WTC11 (cell line): ENCODE results near the gene PCSK7. TPM values are rescaled to one million over a fixed set of nuclear protein-coding genes. Genes with fewer than 3 reads are reported as not detected.

Experiments
- ATAC-seq: fragments of 200-7000 bp; cut with Tn5 transposase; 2 replicates; pipeline ENCODE4 v1.10.0; 2021; ENCODE audit warnings: mild to moderate bottlenecking, moderate library complexity
- CTCF ChIA-PET: fragments of 300-600 bp; sonication (Branson Sonifier 250); formaldehyde crosslinking; loops from one replicate; lab custom pipeline; 2021; ENCODE audit warnings: antibody characterized with exemption; lab: Charles Lee
- POLR2A ChIA-PET: fragments of 350-600 bp; sonication (Branson Sonifier 250); formaldehyde crosslinking; loops from one replicate; lab custom pipeline; 2021; ENCODE audit warnings: antibody characterized with exemption; lab: Charles Lee
- DNase-seq: peaks from one replicate; pipeline ENCODE4 v3.0.0; 2021; ENCODE audit warnings: low spot score
- H3K27ac Mint-ChIP-seq: 2 replicates; pipeline ENCODE4 v1.8.0; 2021; ENCODE audit warnings: mixed read lengths
- H3K27me3 Mint-ChIP-seq: 2 replicates; pipeline ENCODE4 v1.8.0; 2021; ENCODE audit warnings: low read depth, mild to moderate bottlenecking, moderate library complexity, mixed read lengths
- H3K36me3 Mint-ChIP-seq: 2 replicates; pipeline ENCODE4 v1.8.0; 2021; ENCODE audit warnings: mixed read lengths
- H3K4me1 Mint-ChIP-seq: 2 replicates; pipeline ENCODE4 v1.8.0; 2022; ENCODE audit warnings: mixed read lengths
- H3K4me3 Mint-ChIP-seq: 2 replicates; pipeline ENCODE4 v1.8.0; 2021; ENCODE audit warnings: mild to moderate bottlenecking, moderate library complexity, mixed read lengths
- H3K9me3 Mint-ChIP-seq: 2 replicates; pipeline ENCODE4 v1.8.0; 2021; ENCODE audit warnings: mixed read lengths
- ATF1 ChIP-seq: sonication (generic); formaldehyde crosslinking; IDR thresholded peaks from 2 replicates; pipeline ENCODE4 v1.8.1; 2023; ENCODE audit warnings: mild to moderate bottlenecking, moderate library complexity, missing genetic modification reagents
- CBFB ChIP-seq: sonication (generic); formaldehyde crosslinking; IDR thresholded peaks from 2 replicates; pipeline ENCODE4 v1.8.1; 2022; ENCODE audit warnings: mild to moderate bottlenecking, low read depth, missing genetic modification reagents
- CREM ChIP-seq: sonication (generic); formaldehyde crosslinking; IDR thresholded peaks from 2 replicates; pipeline ENCODE4 v1.8.1; 2022; ENCODE audit warnings: mild to moderate bottlenecking, missing genetic modification reagents, moderate library complexity
- ETV6 ChIP-seq: sonication (generic); formaldehyde crosslinking; IDR thresholded peaks from 2 replicates; pipeline ENCODE4 v1.8.1; 2022; ENCODE audit warnings: mild to moderate bottlenecking, missing genetic modification reagents
- JUN ChIP-seq: sonication (generic); formaldehyde crosslinking; IDR thresholded peaks from 2 replicates; pipeline ENCODE4 v1.8.0; 2023; ENCODE audit warnings: mild to moderate bottlenecking, missing genetic modification reagents
- MYBL2 ChIP-seq: sonication (generic); formaldehyde crosslinking; IDR thresholded peaks from 2 replicates; pipeline ENCODE4 v1.8.1; 2023; ENCODE audit warnings: mild to moderate bottlenecking, moderate library complexity, missing genetic modification reagents
- NFATC4 ChIP-seq: fragments of 250-450 bp; sonication (Bioruptor Pico); IDR thresholded peaks from 2 replicates; pipeline ENCODE4 v1.9.0; 2021; ENCODE audit warnings: mild to moderate bottlenecking
- NFE2L1 ChIP-seq: sonication (generic); formaldehyde crosslinking; IDR thresholded peaks from 2 replicates; pipeline ENCODE4 v1.8.1; 2023; ENCODE audit warnings: missing genetic modification reagents
- NFYB ChIP-seq: sonication (generic); formaldehyde crosslinking; conservative IDR thresholded peaks from 2 replicates; pipeline ENCODE4 v1.8.0; 2022; ENCODE audit warnings: low read depth, missing genetic modification reagents
- NR2C2 ChIP-seq: sonication (generic); formaldehyde crosslinking; IDR thresholded peaks from 2 replicates; pipeline ENCODE4 v1.8.0; 2022; ENCODE audit warnings: mild to moderate bottlenecking, missing genetic modification reagents
- OVOL2 ChIP-seq: fragments of 250-450 bp; sonication (Bioruptor Pico); IDR thresholded peaks from 2 replicates; pipeline ENCODE4 v1.9.0; 2021; ENCODE audit warnings: mild to moderate bottlenecking, borderline replicate concordance
- RELA ChIP-seq: sonication (generic); formaldehyde crosslinking; IDR thresholded peaks from 2 replicates; pipeline ENCODE4 v1.8.1; 2022; ENCODE audit warnings: missing genetic modification reagents, mild to moderate bottlenecking, borderline replicate concordance
- RORB ChIP-seq: fragments of 250-450 bp; sonication (Bioruptor Pico); IDR thresholded peaks from 2 replicates; pipeline ENCODE4 v1.9.0; 2021; ENCODE audit warnings: mild to moderate bottlenecking
- TP53 ChIP-seq: sonication (generic); formaldehyde crosslinking; IDR thresholded peaks from 2 replicates; pipeline ENCODE4 v1.8.1; 2023; ENCODE audit warnings: mild to moderate bottlenecking, missing genetic modification reagents
- ZNF121 ChIP-seq: sonication (generic); formaldehyde crosslinking; IDR thresholded peaks from 2 replicates; pipeline ENCODE4 v1.8.0; 2023; ENCODE audit warnings: missing genetic modification reagents
- ZNF219 ChIP-seq: sonication (generic); formaldehyde crosslinking; IDR thresholded peaks from 2 replicates; pipeline ENCODE4 v1.8.0; 2023; ENCODE audit warnings: missing genetic modification reagents, mild to moderate bottlenecking, borderline replicate concordance
- ZNF232 ChIP-seq: sonication (generic); formaldehyde crosslinking; IDR thresholded peaks from 2 replicates; pipeline ENCODE4 v1.8.0; 2022; ENCODE audit warnings: mild to moderate bottlenecking, missing genetic modification reagents
- total RNA-seq: library from RNA; stranded (reverse); gene quantifications from 3 replicates; pipeline ENCODE4 v1.2.3, GENCODE V29; 2021
- TF ChIP-seq, protein P1 (sequence below): fragments of 250-450 bp; sonication (Bioruptor Pico); IDR thresholded peaks from 2 replicates; pipeline ENCODE4 v1.9.0; 2021; ENCODE audit warnings: mild to moderate bottlenecking, borderline replicate concordance
- TF ChIP-seq, protein P2 (sequence below): fragments of 250-450 bp; sonication (Bioruptor Pico); IDR thresholded peaks from 2 replicates; pipeline ENCODE4 v1.9.0; 2021; ENCODE audit warnings: moderate library complexity, mild to moderate bottlenecking, inconsistent platforms, borderline replicate concordance
- TF ChIP-seq, protein P3 (sequence below): sonication (generic); formaldehyde crosslinking; IDR thresholded peaks from 2 replicates; pipeline ENCODE4 v1.8.1; 2022; ENCODE audit warnings: low read depth, missing genetic modification reagents, borderline replicate concordance
- TF ChIP-seq, protein P4 (sequence below): fragments of 200-600 bp; IDR thresholded peaks from 2 replicates; pipeline ENCODE4 v1.8.0; 2022; ENCODE audit warnings: antibody characterized with exemption
- TF ChIP-seq, protein P5 (sequence below): sonication (generic); formaldehyde crosslinking; IDR thresholded peaks from 2 replicates; pipeline ENCODE4 v1.8.0; 2023; ENCODE audit warnings: mild to moderate bottlenecking, missing genetic modification reagents
- TF ChIP-seq, protein P6 (sequence below): sonication (generic); formaldehyde crosslinking; IDR thresholded peaks from 2 replicates; pipeline ENCODE4 v1.8.0; 2022; ENCODE audit warnings: mild to moderate bottlenecking, missing genetic modification reagents

The PCSK7 gene
- total RNA-seq, 1 experiment from 2014 or later, result 48.9 TPM

DNA sequence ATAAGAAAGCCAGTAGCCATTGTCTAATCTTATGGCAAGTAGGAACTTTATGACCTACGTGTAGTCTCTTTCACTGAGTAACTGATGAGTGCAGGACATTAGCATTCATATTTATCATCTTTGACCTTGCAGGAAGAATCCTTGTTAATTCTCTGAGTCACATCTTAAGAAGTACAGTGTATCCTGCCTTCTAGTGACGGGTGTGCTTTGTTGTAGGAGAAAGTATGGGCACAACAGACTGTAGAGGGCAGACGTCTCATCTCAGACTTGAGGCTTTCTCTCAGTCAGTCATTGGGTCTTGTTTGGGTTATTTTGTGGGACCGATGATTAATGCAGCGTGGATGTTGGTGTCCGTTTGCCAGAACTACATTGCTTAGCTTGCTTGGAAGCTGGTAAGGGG, 7.4 kb upstream of the PCSK7 start:
- peaks cover under 1% of the 10 kb centered on the region; the same call in 1 of the 2 replicates for H3K4me1 Mint-ChIP-seq
- ATAC-seq, result no peak
- H3K9me3 Mint-ChIP-seq, result no peaks in the 10 kb centered on the region
- H3K27me3 Mint-ChIP-seq, result no peaks in the 10 kb centered on the region
- H3K27ac Mint-ChIP-seq, result no peak overlapping the region
- POLR2A ChIA-PET, result no interaction called here
- no peak overlapping the region for H3K4me3 Mint-ChIP-seq
- CTCF ChIA-PET, result no interaction called here
- H3K36me3 Mint-ChIP-seq, result peaks cover 35% of the 10 kb centered on the region
- TF ChIP-seq NFE2L1 (no peak), MYBL2 (CRISPR knock-in tag) (no peak), NFYB (CRISPR knock-in tag) (no peak), ETV6 (no peak)
- DNase-seq, result no peak

DNA sequence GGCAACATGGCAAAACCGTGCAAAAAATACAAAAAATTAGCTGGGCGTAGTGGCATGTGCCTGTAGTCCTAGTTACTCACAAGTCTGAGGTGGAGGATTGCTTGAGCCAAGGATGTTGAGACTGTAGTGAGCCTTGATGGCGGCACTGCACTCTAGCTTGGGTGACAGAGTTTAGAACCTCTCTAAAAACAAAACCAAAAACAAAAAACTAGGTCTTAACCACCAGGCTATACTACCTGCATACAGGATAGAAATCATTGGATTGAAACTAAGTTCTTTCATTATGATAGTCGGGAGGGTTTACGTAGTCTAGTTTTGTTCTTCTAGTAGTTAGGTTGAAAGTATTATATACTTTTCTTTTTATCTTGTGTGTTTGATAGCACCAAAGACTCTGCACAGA, 6.3 kb upstream of the PCSK7 start:
- POLR2A ChIA-PET, result no interaction called here
- Mint-ChIP-seq H3K27ac (no peak overlapping the region), H3K4me1 (peaks cover 12% of the 10 kb centered on the region), H3K4me3 (no peak overlapping the region), H3K9me3 (no peaks in the 10 kb centered on the region), H3K27me3 (no peaks in the 10 kb centered on the region), H3K36me3 (peaks cover 30% of the 10 kb centered on the region)
- no peak for DNase-seq
- TF ChIP-seq RELA (CRISPR knock-in tag) (no peak), CBFB (CRISPR knock-in tag) (no peak), RORB (no peak), ZNF232 (CRISPR knock-in tag) (no peak), NR2C2 (no peak), JUN (CRISPR knock-in tag) (no peak)
- TF ChIP-seq, protein P1, sequence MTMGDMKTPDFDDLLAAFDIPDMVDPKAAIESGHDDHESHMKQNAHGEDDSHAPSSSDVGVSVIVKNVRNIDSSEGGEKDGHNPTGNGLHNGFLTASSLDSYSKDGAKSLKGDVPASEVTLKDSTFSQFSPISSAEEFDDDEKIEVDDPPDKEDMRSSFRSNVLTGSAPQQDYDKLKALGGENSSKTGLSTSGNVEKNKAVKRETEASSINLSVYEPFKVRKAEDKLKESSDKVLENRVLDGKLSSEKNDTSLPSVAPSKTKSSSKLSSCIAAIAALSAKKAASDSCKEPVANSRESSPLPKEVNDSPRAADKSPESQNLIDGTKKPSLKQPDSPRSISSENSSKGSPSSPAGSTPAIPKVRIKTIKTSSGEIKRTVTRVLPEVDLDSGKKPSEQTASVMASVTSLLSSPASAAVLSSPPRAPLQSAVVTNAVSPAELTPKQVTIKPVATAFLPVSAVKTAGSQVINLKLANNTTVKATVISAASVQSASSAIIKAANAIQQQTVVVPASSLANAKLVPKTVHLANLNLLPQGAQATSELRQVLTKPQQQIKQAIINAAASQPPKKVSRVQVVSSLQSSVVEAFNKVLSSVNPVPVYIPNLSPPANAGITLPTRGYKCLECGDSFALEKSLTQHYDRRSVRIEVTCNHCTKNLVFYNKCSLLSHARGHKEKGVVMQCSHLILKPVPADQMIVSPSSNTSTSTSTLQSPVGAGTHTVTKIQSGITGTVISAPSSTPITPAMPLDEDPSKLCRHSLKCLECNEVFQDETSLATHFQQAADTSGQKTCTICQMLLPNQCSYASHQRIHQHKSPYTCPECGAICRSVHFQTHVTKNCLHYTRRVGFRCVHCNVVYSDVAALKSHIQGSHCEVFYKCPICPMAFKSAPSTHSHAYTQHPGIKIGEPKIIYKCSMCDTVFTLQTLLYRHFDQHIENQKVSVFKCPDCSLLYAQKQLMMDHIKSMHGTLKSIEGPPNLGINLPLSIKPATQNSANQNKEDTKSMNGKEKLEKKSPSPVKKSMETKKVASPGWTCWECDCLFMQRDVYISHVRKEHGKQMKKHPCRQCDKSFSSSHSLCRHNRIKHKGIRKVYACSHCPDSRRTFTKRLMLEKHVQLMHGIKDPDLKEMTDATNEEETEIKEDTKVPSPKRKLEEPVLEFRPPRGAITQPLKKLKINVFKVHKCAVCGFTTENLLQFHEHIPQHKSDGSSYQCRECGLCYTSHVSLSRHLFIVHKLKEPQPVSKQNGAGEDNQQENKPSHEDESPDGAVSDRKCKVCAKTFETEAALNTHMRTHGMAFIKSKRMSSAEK (CRISPR knock-in tag), result no peak
- CTCF ChIA-PET, result no interaction called here
- no peak for ATAC-seq

DNA sequence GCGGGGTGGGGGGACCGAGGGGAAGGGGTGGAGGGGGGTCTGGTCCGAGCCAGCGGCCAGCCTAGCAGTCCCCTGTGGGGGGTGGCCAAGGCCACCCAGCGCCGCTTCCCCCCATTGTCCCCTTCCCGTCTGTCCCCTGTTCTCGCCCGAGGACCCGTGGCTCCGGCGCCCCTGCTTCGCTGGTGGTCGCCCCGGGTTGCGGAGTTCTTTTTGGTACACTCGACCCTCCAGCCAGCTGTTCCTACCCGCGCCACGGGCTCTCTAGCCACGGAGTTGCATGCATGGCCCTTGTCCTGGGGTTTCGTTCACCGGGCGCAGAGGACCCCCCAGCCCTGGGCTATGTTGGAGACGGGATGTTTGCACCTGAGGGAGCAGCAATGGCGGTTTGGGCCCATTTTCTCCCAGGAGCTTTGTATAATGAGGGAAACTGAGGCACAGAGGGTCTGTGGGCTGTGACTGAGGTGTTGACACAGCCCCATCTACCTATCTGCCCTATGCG, 1.1 kb upstream of the PCSK7 start:
- Mint-ChIP-seq H3K9me3 (no peaks in the 10 kb centered on the region), H3K36me3 (peaks cover 5% of the 10 kb centered on the region; the same call in 1 of the 2 replicates), H3K27ac (peak overlapping the region; percentile 68), H3K4me1 (peaks cover 25% of the 10 kb centered on the region), H3K27me3 (no peaks in the 10 kb centered on the region), H3K4me3 (peak overlapping the region; percentile 83)
- peak; percentile 38 for DNase-seq
- ChIA-PET POLR2A (no interaction called here), CTCF (interaction anchor here (0.6 to 2.9 kb wide), 8 partner anchors 11 to 490 kb away, joined by 3 to 36 read pairs (median 4); partner anchors contain the start of genes CEP164 and SIDT2)
- peak; percentile 15 for ATAC-seq
- TF ChIP-seq TP53, result no peak
- TF ChIP-seq ZNF121 (CRISPR knock-in tag), result no peak
- no peak for TF ChIP-seq ATF1 (CRISPR knock-in tag)
- TF ChIP-seq NFATC4 (CRISPR knock-in tag), result no peak
- TF ChIP-seq OVOL2 (CRISPR knock-in tag), result no peak
- TF ChIP-seq, protein P2, sequence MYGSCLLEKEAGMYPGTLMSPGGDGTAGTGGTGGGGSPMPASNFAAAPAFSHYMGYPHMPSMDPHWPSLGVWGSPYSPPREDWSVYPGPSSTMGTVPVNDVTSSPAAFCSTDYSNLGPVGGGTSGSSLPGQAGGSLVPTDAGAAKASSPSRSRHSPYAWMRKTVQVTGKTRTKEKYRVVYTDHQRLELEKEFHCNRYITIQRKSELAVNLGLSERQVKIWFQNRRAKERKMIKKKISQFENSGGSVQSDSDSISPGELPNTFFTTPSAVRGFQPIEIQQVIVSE, result no peak
- TF ChIP-seq, protein P3, sequence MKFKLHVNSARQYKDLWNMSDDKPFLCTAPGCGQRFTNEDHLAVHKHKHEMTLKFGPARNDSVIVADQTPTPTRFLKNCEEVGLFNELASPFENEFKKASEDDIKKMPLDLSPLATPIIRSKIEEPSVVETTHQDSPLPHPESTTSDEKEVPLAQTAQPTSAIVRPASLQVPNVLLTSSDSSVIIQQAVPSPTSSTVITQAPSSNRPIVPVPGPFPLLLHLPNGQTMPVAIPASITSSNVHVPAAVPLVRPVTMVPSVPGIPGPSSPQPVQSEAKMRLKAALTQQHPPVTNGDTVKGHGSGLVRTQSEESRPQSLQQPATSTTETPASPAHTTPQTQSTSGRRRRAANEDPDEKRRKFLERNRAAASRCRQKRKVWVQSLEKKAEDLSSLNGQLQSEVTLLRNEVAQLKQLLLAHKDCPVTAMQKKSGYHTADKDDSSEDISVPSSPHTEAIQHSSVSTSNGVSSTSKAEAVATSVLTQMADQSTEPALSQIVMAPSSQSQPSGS, result no peak
- TF ChIP-seq ZNF219, result no peak
- TF ChIP-seq, protein P4, sequence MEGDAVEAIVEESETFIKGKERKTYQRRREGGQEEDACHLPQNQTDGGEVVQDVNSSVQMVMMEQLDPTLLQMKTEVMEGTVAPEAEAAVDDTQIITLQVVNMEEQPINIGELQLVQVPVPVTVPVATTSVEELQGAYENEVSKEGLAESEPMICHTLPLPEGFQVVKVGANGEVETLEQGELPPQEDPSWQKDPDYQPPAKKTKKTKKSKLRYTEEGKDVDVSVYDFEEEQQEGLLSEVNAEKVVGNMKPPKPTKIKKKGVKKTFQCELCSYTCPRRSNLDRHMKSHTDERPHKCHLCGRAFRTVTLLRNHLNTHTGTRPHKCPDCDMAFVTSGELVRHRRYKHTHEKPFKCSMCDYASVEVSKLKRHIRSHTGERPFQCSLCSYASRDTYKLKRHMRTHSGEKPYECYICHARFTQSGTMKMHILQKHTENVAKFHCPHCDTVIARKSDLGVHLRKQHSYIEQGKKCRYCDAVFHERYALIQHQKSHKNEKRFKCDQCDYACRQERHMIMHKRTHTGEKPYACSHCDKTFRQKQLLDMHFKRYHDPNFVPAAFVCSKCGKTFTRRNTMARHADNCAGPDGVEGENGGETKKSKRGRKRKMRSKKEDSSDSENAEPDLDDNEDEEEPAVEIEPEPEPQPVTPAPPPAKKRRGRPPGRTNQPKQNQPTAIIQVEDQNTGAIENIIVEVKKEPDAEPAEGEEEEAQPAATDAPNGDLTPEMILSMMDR, result no peak
- TF ChIP-seq, protein P5, sequence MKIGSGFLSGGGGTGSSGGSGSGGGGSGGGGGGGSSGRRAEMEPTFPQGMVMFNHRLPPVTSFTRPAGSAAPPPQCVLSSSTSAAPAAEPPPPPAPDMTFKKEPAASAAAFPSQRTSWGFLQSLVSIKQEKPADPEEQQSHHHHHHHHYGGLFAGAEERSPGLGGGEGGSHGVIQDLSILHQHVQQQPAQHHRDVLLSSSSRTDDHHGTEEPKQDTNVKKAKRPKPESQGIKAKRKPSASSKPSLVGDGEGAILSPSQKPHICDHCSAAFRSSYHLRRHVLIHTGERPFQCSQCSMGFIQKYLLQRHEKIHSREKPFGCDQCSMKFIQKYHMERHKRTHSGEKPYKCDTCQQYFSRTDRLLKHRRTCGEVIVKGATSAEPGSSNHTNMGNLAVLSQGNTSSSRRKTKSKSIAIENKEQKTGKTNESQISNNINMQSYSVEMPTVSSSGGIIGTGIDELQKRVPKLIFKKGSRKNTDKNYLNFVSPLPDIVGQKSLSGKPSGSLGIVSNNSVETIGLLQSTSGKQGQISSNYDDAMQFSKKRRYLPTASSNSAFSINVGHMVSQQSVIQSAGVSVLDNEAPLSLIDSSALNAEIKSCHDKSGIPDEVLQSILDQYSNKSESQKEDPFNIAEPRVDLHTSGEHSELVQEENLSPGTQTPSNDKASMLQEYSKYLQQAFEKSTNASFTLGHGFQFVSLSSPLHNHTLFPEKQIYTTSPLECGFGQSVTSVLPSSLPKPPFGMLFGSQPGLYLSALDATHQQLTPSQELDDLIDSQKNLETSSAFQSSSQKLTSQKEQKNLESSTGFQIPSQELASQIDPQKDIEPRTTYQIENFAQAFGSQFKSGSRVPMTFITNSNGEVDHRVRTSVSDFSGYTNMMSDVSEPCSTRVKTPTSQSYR (CRISPR knock-in tag), result no peak
- TF ChIP-seq CREM (CRISPR knock-in tag), result no peak
- TF ChIP-seq, protein P6, sequence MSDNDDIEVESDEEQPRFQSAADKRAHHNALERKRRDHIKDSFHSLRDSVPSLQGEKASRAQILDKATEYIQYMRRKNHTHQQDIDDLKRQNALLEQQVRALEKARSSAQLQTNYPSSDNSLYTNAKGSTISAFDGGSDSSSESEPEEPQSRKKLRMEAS (CRISPR knock-in tag), result no peak
